ENCODE results near the gene EGFL8. TPM values are rescaled to one million over a fixed set of nuclear protein-coding genes. Genes with fewer than 3 reads are reported as not detected.

EGFL8 gene
- total RNA-seq, 2 experiments from 2014 or later: 6.1 to 9.5 TPM

DNA sequence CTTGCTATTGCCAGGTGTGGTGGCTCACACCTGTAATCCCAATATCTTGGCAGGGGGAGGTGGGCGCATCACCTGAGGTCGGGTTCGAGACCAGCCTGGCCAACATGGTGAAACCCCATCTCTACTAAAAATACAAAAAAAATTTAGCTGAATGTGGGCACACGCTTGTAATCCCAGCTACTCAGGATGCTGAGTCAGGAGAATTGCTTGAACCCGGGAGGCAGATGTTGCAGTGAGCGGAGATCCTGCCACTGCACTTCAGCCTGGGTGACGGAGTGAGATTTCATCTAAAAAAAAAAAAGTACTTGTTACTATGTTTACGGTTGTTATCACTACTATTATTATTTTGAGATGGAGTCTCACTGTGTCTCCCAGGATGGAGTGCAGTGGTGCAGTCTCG is 7.5 kb upstream of the EGFL8 start:
- Mint-ChIP-seq H3K36me3 (ENCODE audit: low read depth) (peaks cover 14% of the 10 kb centered on the region), H3K9me3 (no peaks in the 10 kb centered on the region), H3K27me3 (ENCODE audit: low read depth) (no peaks in the 10 kb centered on the region), H3K4me1 (ENCODE audit: low read depth) (peaks cover 27% of the 10 kb centered on the region), H3K27ac (no peak overlapping the region), H3K4me3 (no peak overlapping the region)
- DNase-seq: no peak
- CTCF ChIA-PET: no interaction called here
- intact Hi-C loops (cut with micrococcal nuclease): no loop called here

DNA sequence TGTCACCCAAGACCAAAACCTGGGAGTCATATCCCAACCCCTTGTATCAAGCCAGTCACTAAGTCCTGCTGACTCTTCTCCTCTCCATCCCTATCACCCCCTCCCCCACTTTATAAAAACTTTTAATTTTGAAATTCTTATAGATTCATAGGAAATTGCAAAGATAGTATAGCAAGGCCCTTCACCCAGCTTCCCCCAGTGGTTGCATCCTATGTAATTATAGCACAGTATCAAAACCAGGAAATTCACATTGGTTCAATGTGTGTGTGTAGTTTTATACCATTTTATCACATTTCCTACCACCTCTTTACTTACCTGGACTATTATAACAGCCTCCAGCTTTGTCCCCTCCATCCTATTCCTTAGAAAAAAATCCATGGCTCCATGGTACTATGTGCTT is 6.3 kb upstream of the EGFL8 start:
- CTCF ChIA-PET: interaction anchor here (0.8 to 1.1 kb wide), 2 partner anchors 27 to 87 kb away, joined by 3 read pairs; no protein-coding TSS in a partner anchor
- Mint-ChIP-seq H3K4me3 (no peak overlapping the region), H3K36me3 (ENCODE audit: low read depth) (peaks cover 17% of the 10 kb centered on the region), H3K4me1 (ENCODE audit: low read depth) (peaks cover 15% of the 10 kb centered on the region), H3K27me3 (ENCODE audit: low read depth) (no peaks in the 10 kb centered on the region), H3K27ac (no peak overlapping the region), H3K9me3 (no peaks in the 10 kb centered on the region)
- DNase-seq: no peak
- intact Hi-C loops (cut with micrococcal nuclease): no loop called here

DNA sequence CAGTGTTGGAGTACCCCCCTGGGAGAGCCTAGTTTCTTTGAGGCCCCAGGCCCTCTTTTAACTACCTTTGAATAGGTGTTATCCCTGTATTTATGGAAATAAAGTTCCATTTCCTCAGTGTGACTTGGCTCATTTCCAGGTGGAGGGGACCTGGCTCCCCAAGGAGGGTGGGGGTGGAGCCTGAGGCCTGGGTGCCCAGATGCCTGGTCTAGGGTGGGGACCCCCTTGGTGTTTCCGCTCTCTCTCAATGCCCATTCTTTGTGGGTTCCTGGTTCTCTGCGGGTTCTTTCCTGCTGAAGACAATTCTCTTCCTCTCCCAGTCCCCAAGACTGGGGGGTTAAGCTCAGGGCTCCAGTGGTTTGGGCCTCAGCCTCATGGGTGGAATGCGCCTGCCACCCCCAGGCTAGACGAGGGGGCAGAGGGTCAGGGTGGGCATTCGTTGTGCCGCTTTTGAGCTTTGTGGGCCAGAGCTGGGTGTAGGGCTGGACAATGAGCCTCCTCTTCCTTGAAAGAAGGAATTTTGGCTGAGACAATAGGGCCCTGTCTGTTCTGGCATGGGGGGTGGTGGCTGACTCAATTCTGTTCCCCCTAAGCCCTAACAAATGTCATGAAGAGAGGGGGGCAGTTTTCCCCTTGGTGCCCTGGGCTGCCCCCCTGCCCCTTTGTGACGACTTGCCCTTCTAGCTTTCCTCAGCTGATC is 686 bp upstream of the EGFL8 start:
- intact Hi-C loops (cut with micrococcal nuclease): no loop called here
- H3K9me3 Mint-ChIP-seq: no peaks in the 10 kb centered on the region
- no peaks in the 10 kb centered on the region for H3K27me3 Mint-ChIP-seq (ENCODE audit: low read depth)
- CTCF ChIA-PET: no interaction called here
- no peak overlapping the region for H3K4me3 Mint-ChIP-seq
- no peak for DNase-seq
- no peaks in the 10 kb centered on the region for H3K4me1 Mint-ChIP-seq (ENCODE audit: low read depth)
- peaks cover 16% of the 10 kb centered on the region for H3K36me3 Mint-ChIP-seq (ENCODE audit: low read depth)
- H3K27ac Mint-ChIP-seq: no peak overlapping the region

DNA sequence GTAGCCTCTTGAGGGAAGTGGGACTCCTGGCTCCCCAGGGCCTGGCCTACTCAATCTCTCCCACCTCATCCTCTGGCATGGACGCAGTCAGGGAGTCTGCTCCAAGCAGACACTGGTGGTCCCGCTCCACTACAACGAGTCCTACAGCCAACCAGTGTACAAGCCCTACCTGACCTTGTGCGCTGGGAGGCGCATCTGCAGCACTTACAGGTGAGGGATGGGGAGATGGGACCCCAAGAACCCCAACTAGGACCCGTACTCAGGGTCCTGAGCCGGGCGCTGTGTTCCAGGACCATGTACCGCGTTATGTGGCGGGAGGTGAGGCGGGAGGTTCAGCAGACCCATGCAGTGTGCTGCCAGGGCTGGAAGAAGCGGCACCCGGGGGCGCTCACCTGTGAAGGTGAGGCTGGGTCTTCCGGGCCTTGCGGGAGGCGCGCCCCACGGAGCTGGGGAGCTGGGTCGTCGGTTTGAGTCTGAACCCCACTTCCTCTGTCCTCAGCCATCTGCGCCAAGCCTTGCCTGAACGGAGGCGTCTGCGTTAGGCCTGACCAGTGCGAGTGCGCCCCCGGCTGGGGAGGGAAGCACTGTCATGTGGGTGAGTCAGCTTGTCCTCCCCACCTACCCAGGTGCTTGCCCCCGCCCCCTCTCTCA is 2.1 kb downstream of the EGFL8 start:
- no peak for DNase-seq
- Mint-ChIP-seq H3K27ac (no peak overlapping the region), H3K27me3 (ENCODE audit: low read depth) (no peaks in the 10 kb centered on the region), H3K4me1 (ENCODE audit: low read depth) (peaks cover 2% of the 10 kb centered on the region), H3K36me3 (ENCODE audit: low read depth) (peaks cover 30% of the 10 kb centered on the region), H3K9me3 (no peaks in the 10 kb centered on the region), H3K4me3 (no peak overlapping the region)
- intact Hi-C loops (cut with micrococcal nuclease): no loop called here
- CTCF ChIA-PET: no interaction called here

DNA sequence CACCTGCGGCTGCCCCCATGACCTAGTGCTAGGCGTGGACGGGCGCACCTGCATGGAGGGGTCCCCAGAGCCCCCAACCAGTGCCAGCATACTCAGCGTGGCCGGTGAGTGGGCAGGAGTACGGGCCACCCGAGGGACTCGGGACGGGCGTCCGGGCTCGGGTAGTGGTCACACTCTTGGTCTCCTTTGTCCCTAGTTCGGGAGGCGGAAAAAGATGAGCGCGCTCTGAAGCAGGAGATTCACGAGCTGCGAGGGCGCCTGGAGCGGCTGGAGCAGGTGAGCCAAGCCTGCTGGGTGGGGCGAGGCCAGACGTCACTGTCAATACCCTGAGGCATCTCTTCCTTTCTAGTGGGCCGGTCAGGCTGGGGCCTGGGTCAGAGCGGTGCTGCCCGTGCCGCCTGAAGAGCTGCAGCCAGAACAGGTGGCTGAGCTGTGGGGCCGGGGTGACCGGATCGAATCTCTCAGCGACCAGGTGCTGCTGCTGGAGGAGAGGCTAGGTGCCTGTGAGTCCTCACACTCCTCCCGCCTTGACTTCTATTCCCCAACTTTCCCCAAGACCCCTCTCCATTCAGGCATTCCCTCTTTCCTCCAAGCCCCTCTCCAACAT is 2.9 kb downstream of the EGFL8 start:
- intact Hi-C loops (cut with micrococcal nuclease): no loop called here
- Mint-ChIP-seq H3K36me3 (ENCODE audit: low read depth) (peaks cover 30% of the 10 kb centered on the region), H3K4me3 (no peak overlapping the region), H3K27me3 (ENCODE audit: low read depth) (no peaks in the 10 kb centered on the region), H3K27ac (no peak overlapping the region), H3K4me1 (ENCODE audit: low read depth) (peaks cover 2% of the 10 kb centered on the region), H3K9me3 (no peaks in the 10 kb centered on the region)
- no peak for DNase-seq
- CTCF ChIA-PET: no interaction called here

DNA sequence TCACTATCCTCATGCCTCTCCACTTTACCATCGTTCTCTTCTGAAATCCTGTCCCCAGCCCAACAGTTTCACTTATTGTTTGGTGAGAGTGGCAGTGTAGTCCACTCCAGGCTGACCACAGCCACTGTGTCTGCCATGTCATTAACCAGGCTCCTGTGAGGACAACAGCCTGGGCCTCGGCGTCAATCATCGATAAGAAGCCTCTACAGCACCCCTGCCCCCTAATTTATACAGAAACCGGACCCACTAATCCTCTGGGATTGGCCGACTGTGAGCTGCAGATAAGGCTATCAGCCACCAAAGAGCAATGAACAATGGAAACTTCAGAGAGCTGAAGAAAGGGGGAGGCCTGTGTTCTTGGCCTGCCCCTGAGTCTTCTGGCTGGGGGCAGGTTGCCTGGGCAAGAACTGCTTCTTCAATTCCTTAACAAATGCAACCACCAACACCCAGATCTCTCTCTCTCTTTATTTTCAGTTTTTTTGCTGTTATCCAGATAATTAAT is 3.4 kb downstream of the EGFL8 start:
- H3K4me3 Mint-ChIP-seq: no peak overlapping the region
- peaks cover 28% of the 10 kb centered on the region for H3K36me3 Mint-ChIP-seq (ENCODE audit: low read depth)

DNA sequence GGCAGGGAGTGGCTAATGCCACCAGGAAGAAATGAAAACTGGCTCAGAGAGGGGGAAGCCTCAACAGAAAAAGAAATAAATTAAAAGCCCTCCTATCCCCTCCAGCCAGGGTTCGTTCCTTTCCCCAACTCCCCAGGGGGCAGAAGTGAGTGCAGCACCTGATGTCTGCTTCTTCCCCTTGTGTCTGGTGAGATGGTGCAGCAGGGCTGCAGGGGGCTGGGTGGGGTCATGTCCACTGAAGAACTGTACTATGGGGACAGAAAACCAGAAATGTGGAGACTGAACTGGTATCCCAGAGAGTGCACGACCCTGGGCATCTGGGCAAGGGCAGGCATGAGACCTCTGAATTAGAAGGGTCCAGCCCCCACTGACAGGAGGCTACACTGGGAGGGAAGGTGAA is 4.0 kb downstream of the EGFL8 start:
- Mint-ChIP-seq H3K36me3 (ENCODE audit: low read depth) (peaks cover 26% of the 10 kb centered on the region), H3K4me1 (ENCODE audit: low read depth) (peaks cover 12% of the 10 kb centered on the region), H3K9me3 (no peaks in the 10 kb centered on the region), H3K27me3 (ENCODE audit: low read depth) (no peaks in the 10 kb centered on the region), H3K4me3 (no peak overlapping the region), H3K27ac (no peak overlapping the region)
- CTCF ChIA-PET: no interaction called here
- DNase-seq: no peak
- intact Hi-C loops (cut with micrococcal nuclease): no loop called here

More for the DNA sequence above, 3.4 kb downstream of the EGFL8 start:
- H3K4me1 Mint-ChIP-seq (ENCODE audit: low read depth): peaks cover 7% of the 10 kb centered on the region
- DNase-seq: no peak
- no peaks in the 10 kb centered on the region for H3K9me3 Mint-ChIP-seq
- H3K27ac Mint-ChIP-seq: no peak overlapping the region
- intact Hi-C loops (cut with micrococcal nuclease): no loop called here
- no peaks in the 10 kb centered on the region for H3K27me3 Mint-ChIP-seq (ENCODE audit: low read depth)
- CTCF ChIA-PET: no interaction called here

DNA sequence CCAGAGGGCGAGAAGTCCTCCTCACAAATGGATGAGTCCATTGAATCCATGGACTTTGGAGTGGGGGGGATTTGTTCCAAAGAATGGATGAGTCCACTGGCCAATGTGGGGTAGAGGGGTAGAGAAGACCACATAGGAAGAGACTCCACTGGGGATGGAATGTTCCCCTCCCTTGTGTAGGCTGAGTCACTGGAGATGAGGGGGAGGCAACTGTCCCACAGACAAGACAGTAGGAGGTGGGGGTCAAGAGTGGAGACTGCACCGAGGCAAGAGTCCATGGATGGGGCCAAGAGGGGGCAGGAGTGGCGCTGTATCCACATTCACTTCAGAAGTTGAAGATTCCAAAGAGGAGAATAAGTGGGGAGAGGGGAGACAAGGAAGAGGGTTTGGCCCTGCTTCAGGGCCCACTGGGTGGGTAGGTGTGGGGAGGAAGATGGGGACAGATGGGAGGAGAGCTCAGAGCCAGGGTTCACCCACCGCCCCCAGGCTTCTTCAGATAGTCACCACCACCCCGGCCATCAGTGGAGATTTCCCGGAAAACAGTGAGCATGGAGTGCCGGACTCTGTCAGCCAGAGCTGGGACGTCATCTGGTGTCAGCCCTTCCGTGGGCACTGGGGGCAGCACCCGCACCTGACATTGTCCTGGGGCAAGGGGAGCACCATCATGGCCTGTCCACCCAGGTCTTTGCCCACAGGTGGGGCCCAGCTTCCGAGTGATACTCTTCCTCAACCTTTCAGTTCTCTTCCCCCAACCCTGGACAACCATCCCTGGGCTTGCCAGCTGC is 4.6 kb downstream of the EGFL8 start:
- Mint-ChIP-seq H3K27ac (no peak overlapping the region), H3K36me3 (ENCODE audit: low read depth) (peaks cover 26% of the 10 kb centered on the region), H3K4me3 (no peak overlapping the region), H3K4me1 (ENCODE audit: low read depth) (peaks cover 19% of the 10 kb centered on the region), H3K27me3 (ENCODE audit: low read depth) (no peaks in the 10 kb centered on the region), H3K9me3 (no peaks in the 10 kb centered on the region)
- DNase-seq: no peak
- intact Hi-C loops (cut with micrococcal nuclease): no loop called here
- CTCF ChIA-PET: no interaction called here

DNA sequence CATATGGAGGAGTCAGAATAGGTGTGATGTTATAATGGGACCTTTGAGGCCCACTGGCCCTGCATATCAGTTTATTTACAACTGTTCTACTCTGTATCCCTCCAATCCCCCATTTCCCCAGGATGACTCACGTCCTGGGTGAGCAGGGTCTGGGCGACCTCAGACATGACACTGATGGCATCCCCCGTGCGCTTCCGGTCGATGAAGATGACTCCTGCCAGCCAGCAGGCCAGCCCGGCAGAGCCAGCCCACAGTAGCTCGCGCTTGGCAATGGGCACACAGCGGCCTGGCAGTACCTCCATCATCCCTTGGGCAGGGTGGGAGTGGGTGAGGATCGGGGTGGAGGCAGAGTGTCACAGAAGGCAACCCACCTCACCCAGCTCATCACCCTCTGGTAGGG is 5.9 kb downstream of the EGFL8 start:
- intact Hi-C loops (cut with micrococcal nuclease): no loop called here
- no peaks in the 10 kb centered on the region for H3K9me3 Mint-ChIP-seq
- no peak overlapping the region for H3K4me3 Mint-ChIP-seq
- peaks cover 30% of the 10 kb centered on the region for H3K4me1 Mint-ChIP-seq (ENCODE audit: low read depth)
- CTCF ChIA-PET: interaction anchor here (0.6 kb wide), 1 partner anchor 31 kb away, joined by 3 read pairs; no protein-coding TSS in a partner anchor
- no peak for DNase-seq
- H3K36me3 Mint-ChIP-seq (ENCODE audit: low read depth): peaks cover 26% of the 10 kb centered on the region
- no peaks in the 10 kb centered on the region for H3K27me3 Mint-ChIP-seq (ENCODE audit: low read depth)
- no peak overlapping the region for H3K27ac Mint-ChIP-seq

DNA sequence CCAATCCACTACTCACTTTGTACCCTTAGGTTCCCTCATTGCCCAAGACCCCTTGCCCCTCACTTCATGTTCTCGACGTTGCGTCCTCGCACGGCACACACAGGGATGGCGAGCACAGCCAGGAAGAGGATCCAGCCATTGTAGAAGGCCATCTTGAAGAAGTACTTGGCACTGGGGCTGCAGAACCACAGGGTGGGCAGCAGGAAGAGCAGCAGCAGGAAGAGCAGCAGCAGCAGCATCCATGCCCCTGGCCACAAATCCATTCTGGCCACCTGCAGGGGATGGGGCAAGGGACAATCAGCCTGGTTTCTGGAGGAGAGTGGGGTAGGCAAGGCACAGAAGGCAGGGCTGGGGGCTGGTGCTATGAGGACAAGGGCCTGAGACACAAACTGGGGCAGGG is 6.8 kb downstream of the EGFL8 start:
- Mint-ChIP-seq H3K27ac (no peak overlapping the region), H3K27me3 (ENCODE audit: low read depth) (no peaks in the 10 kb centered on the region), H3K36me3 (ENCODE audit: low read depth) (peaks cover 21% of the 10 kb centered on the region), H3K4me1 (ENCODE audit: low read depth) (peaks cover 33% of the 10 kb centered on the region), H3K9me3 (no peaks in the 10 kb centered on the region), H3K4me3 (no peak overlapping the region)
- no peak for DNase-seq
- intact Hi-C loops (cut with micrococcal nuclease): no loop called here
- CTCF ChIA-PET: interaction anchor here (0.7 kb wide), 1 partner anchor 11 kb away, joined by 3 read pairs; no protein-coding TSS in a partner anchor

DNA sequence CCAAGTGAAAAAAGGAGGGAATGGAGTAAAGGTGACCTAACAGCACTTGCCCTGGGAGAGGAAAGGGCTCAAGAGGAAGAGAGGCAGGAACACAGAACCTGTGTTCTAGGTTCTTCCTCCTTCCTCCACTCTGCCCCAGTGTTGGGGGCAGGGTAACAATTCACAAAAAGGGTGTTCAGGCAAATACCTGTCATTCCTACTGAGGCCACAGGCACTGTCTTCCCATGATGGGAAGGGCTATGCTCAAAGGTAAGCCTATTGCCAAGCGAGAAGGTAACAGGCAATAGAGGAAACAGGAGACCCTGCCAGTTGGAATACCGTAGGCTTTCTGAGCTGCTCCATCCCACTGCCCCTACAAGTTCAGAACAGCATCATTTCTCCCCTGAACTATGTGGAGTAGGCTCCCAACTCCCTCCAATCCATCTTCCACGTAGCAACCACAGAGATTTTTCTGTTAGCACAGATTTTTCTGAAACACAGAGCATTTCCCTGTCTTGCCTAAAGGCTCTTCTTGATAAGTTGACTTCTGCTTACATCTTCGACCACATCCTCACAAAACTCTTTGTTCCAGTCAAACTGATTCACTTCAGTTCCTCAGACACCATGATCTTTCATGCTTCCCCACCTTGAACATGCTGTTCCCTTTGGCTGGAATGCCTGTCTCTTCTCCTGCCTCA is 8.8 kb downstream of the EGFL8 start:
- Mint-ChIP-seq H3K4me1 (ENCODE audit: low read depth) (peaks cover 42% of the 10 kb centered on the region), H3K27me3 (ENCODE audit: low read depth) (no peaks in the 10 kb centered on the region), H3K4me3 (no peak overlapping the region), H3K36me3 (ENCODE audit: low read depth) (peaks cover 16% of the 10 kb centered on the region), H3K9me3 (no peaks in the 10 kb centered on the region), H3K27ac (peak overlapping the region; percentile 20)
- intact Hi-C loops (cut with micrococcal nuclease): no loop called here
- CTCF ChIA-PET: no interaction called here
- DNase-seq: no peak

DNA sequence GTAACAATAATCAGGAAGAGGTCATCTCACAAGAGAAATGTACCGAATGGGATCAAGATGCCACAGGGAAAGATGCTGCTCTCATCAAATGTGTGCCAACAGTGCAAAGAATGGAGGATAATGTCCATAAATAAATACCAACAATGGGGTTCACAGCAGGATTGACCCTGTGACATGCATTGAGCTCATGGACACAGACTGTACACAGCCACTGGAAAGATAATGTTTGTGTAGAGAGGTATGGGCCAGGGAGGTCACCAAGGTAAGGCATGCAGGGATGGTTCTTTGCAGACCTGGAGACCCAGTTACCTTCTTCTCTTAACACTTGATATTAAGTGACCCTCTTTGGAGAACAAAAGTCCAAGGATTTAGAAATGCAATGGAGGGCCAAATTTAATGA is 10.0 kb downstream of the EGFL8 start:
- no peak for DNase-seq
- intact Hi-C loops (cut with micrococcal nuclease): no loop called here
- no peak overlapping the region for H3K27ac Mint-ChIP-seq
- CTCF ChIA-PET: no interaction called here
- H3K27me3 Mint-ChIP-seq (ENCODE audit: low read depth): no peaks in the 10 kb centered on the region
- H3K9me3 Mint-ChIP-seq: no peaks in the 10 kb centered on the region
- peaks cover 51% of the 10 kb centered on the region for H3K4me1 Mint-ChIP-seq (ENCODE audit: low read depth)
- peaks cover 13% of the 10 kb centered on the region for H3K36me3 Mint-ChIP-seq (ENCODE audit: low read depth)
- H3K4me3 Mint-ChIP-seq: peak overlapping the region; percentile 5
